WTC11 (cell line): ENCODE results near the gene KIF20B. TPM values are rescaled to one million over a fixed set of nuclear protein-coding genes. Genes with fewer than 3 reads are reported as not detected.

Experiments
- ATAC-seq: fragments of 200-7000 bp; cut with Tn5 transposase; 2 replicates; pipeline ENCODE4 v1.10.0; 2021; ENCODE audit warnings: mild to moderate bottlenecking, moderate library complexity
- CTCF ChIA-PET: fragments of 300-600 bp; sonication (Branson Sonifier 250); formaldehyde crosslinking; loops from one replicate; lab custom pipeline; 2021; ENCODE audit warnings: antibody characterized with exemption; lab: Charles Lee
- POLR2A ChIA-PET: fragments of 350-600 bp; sonication (Branson Sonifier 250); formaldehyde crosslinking; loops from one replicate; lab custom pipeline; 2021; ENCODE audit warnings: antibody characterized with exemption; lab: Charles Lee
- DNase-seq: peaks from one replicate; pipeline ENCODE4 v3.0.0; 2021; ENCODE audit warnings: low spot score
- H3K27ac Mint-ChIP-seq: 2 replicates; pipeline ENCODE4 v1.8.0; 2021; ENCODE audit warnings: mixed read lengths
- H3K27me3 Mint-ChIP-seq: 2 replicates; pipeline ENCODE4 v1.8.0; 2021; ENCODE audit warnings: low read depth, mild to moderate bottlenecking, moderate library complexity, mixed read lengths
- H3K36me3 Mint-ChIP-seq: 2 replicates; pipeline ENCODE4 v1.8.0; 2021; ENCODE audit warnings: mixed read lengths
- H3K4me1 Mint-ChIP-seq: 2 replicates; pipeline ENCODE4 v1.8.0; 2022; ENCODE audit warnings: mixed read lengths
- H3K4me3 Mint-ChIP-seq: 2 replicates; pipeline ENCODE4 v1.8.0; 2021; ENCODE audit warnings: mild to moderate bottlenecking, moderate library complexity, mixed read lengths
- H3K9me3 Mint-ChIP-seq: 2 replicates; pipeline ENCODE4 v1.8.0; 2021; ENCODE audit warnings: mixed read lengths
- CDX4 ChIP-seq: fragments of 250-450 bp; sonication (Bioruptor Pico); IDR thresholded peaks from 2 replicates; pipeline ENCODE4 v1.9.0; 2021; ENCODE audit warnings: moderate library complexity, mild to moderate bottlenecking, inconsistent platforms, borderline replicate concordance
- E2F4 ChIP-seq: sonication (generic); formaldehyde crosslinking; IDR thresholded peaks from 2 replicates; pipeline ENCODE4 v1.8.1; 2022; ENCODE audit warnings: low read depth, mild to moderate bottlenecking, moderate library complexity, missing genetic modification reagents, borderline replicate concordance
- EMX1 ChIP-seq: fragments of 250-450 bp; sonication (Bioruptor Pico); IDR thresholded peaks from 2 replicates; pipeline ENCODE4 v1.8.0; 2021; ENCODE audit warnings: mild to moderate bottlenecking
- JAZF1 ChIP-seq: fragments of 250-450 bp; sonication (Bioruptor Pico); IDR thresholded peaks from 2 replicates; pipeline ENCODE4 v1.9.0; 2021; ENCODE audit warnings: moderate library complexity, mild to moderate bottlenecking, inconsistent platforms
- MAX ChIP-seq: sonication (generic); formaldehyde crosslinking; IDR thresholded peaks from 2 replicates; pipeline ENCODE4 v1.8.0; 2022; ENCODE audit warnings: mild to moderate bottlenecking, missing genetic modification reagents
- NFYB ChIP-seq: sonication (generic); formaldehyde crosslinking; conservative IDR thresholded peaks from 2 replicates; pipeline ENCODE4 v1.8.0; 2022; ENCODE audit warnings: low read depth, missing genetic modification reagents
- PRRX2 ChIP-seq: fragments of 250-450 bp; sonication (Bioruptor Pico); IDR thresholded peaks from 2 replicates; pipeline ENCODE4 v1.8.0; 2021; ENCODE audit warnings: mild to moderate bottlenecking
- SMAD4 ChIP-seq: sonication (generic); formaldehyde crosslinking; IDR thresholded peaks from 2 replicates; pipeline ENCODE4 v1.8.0; 2022; ENCODE audit warnings: mild to moderate bottlenecking, missing genetic modification reagents
- TEAD4 ChIP-seq: sonication (generic); formaldehyde crosslinking; IDR thresholded peaks from 2 replicates; pipeline ENCODE4 v1.8.0; 2022; ENCODE audit warnings: mild to moderate bottlenecking, missing genetic modification reagents
- ZBTB21 ChIP-seq: sonication (generic); formaldehyde crosslinking; IDR thresholded peaks from 2 replicates; pipeline ENCODE4 v1.8.1; 2023; ENCODE audit warnings: mild to moderate bottlenecking, missing genetic modification reagents, borderline replicate concordance
- ZNF263 ChIP-seq: sonication (generic); formaldehyde crosslinking; IDR thresholded peaks from 2 replicates; pipeline ENCODE4 v1.8.1; 2022; ENCODE audit warnings: low read depth, mild to moderate bottlenecking, moderate library complexity, missing genetic modification reagents
- ZNF396 ChIP-seq: fragments of 250-450 bp; sonication (Bioruptor Pico); IDR thresholded peaks from 2 replicates; pipeline ENCODE4 v1.8.0; 2021; ENCODE audit warnings: mild to moderate bottlenecking, moderate library complexity, borderline replicate concordance
- total RNA-seq: library from RNA; stranded (reverse); gene quantifications from 3 replicates; pipeline ENCODE4 v1.2.3, GENCODE V29; 2021
- TF ChIP-seq, protein P1 (sequence below): sonication (generic); formaldehyde crosslinking; IDR thresholded peaks from 2 replicates; pipeline ENCODE4 v1.8.0; 2023; ENCODE audit warnings: missing genetic modification reagents
- TF ChIP-seq, protein P2 (sequence below): fragments of 200-600 bp; IDR thresholded peaks from 2 replicates; pipeline ENCODE4 v1.8.0; 2022; ENCODE audit warnings: antibody characterized with exemption
- TF ChIP-seq, protein P3 (sequence below): sonication (generic); formaldehyde crosslinking; IDR thresholded peaks from 2 replicates; pipeline ENCODE4 v1.8.0; 2022; ENCODE audit warnings: missing genetic modification reagents
- TF ChIP-seq, protein P4 (sequence below): sonication (generic); formaldehyde crosslinking; conservative IDR thresholded peaks from 2 replicates; pipeline ENCODE4 v1.8.1; 2023; ENCODE audit warnings: mild to moderate bottlenecking, low read depth, missing genetic modification reagents, moderate library complexity
- TF ChIP-seq, protein P5 (sequence below): sonication (generic); formaldehyde crosslinking; IDR thresholded peaks from 2 replicates; pipeline ENCODE4 v1.8.0; 2022; ENCODE audit warnings: mild to moderate bottlenecking, missing genetic modification reagents
- TF ChIP-seq, protein P6 (sequence below): fragments of 250-450 bp; sonication (Bioruptor Pico); IDR thresholded peaks from 2 replicates; pipeline ENCODE4 v1.9.0; 2021; ENCODE audit warnings: mild to moderate bottlenecking, borderline replicate concordance

KIF20B gene
- total RNA-seq, 1 experiment from 2014 or later = 70.2 TPM

- peaks cover 27% of the 10 kb centered on the region for H3K9me3 Mint-ChIP-seq
- DNase-seq = no peak
- no peak for ATAC-seq
- POLR2A ChIA-PET = no interaction called here
- no peak overlapping the region for H3K4me3 Mint-ChIP-seq
- CTCF ChIA-PET = no interaction called here
- H3K27ac Mint-ChIP-seq = no peak overlapping the region
- H3K4me1 Mint-ChIP-seq = no peaks in the 10 kb centered on the region
- peaks cover 18% of the 10 kb centered on the region for H3K36me3 Mint-ChIP-seq
- no peaks in the 10 kb centered on the region for H3K27me3 Mint-ChIP-seq
- TF ChIP-seq SMAD4 (CRISPR knock-in tag) = no peak
- TF ChIP-seq MAX (CRISPR knock-in tag) = no peak
- TF ChIP-seq, protein P1, sequence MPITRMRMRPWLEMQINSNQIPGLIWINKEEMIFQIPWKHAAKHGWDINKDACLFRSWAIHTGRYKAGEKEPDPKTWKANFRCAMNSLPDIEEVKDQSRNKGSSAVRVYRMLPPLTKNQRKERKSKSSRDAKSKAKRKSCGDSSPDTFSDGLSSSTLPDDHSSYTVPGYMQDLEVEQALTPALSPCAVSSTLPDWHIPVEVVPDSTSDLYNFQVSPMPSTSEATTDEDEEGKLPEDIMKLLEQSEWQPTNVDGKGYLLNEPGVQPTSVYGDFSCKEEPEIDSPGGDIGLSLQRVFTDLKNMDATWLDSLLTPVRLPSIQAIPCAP = no peak
- TF ChIP-seq JAZF1 (CRISPR knock-in tag) = no peak
- TF ChIP-seq, protein P2, sequence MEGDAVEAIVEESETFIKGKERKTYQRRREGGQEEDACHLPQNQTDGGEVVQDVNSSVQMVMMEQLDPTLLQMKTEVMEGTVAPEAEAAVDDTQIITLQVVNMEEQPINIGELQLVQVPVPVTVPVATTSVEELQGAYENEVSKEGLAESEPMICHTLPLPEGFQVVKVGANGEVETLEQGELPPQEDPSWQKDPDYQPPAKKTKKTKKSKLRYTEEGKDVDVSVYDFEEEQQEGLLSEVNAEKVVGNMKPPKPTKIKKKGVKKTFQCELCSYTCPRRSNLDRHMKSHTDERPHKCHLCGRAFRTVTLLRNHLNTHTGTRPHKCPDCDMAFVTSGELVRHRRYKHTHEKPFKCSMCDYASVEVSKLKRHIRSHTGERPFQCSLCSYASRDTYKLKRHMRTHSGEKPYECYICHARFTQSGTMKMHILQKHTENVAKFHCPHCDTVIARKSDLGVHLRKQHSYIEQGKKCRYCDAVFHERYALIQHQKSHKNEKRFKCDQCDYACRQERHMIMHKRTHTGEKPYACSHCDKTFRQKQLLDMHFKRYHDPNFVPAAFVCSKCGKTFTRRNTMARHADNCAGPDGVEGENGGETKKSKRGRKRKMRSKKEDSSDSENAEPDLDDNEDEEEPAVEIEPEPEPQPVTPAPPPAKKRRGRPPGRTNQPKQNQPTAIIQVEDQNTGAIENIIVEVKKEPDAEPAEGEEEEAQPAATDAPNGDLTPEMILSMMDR = no peak
- no peak for TF ChIP-seq EMX1 (CRISPR knock-in tag)
- TF ChIP-seq, protein P3, sequence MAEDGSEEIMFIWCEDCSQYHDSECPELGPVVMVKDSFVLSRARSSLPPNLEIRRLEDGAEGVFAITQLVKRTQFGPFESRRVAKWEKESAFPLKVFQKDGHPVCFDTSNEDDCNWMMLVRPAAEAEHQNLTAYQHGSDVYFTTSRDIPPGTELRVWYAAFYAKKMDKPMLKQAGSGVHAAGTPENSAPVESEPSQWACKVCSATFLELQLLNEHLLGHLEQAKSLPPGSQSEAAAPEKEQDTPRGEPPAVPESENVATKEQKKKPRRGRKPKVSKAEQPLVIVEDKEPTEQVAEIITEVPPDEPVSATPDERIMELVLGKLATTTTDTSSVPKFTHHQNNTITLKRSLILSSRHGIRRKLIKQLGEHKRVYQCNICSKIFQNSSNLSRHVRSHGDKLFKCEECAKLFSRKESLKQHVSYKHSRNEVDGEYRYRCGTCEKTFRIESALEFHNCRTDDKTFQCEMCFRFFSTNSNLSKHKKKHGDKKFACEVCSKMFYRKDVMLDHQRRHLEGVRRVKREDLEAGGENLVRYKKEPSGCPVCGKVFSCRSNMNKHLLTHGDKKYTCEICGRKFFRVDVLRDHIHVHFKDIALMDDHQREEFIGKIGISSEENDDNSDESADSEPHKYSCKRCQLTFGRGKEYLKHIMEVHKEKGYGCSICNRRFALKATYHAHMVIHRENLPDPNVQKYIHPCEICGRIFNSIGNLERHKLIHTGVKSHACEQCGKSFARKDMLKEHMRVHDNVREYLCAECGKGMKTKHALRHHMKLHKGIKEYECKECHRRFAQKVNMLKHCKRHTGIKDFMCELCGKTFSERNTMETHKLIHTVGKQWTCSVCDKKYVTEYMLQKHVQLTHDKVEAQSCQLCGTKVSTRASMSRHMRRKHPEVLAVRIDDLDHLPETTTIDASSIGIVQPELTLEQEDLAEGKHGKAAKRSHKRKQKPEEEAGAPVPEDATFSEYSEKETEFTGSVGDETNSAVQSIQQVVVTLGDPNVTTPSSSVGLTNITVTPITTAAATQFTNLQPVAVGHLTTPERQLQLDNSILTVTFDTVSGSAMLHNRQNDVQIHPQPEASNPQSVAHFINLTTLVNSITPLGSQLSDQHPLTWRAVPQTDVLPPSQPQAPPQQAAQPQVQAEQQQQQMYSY (CRISPR knock-in tag) = no peak
- TF ChIP-seq NFYB (CRISPR knock-in tag) = no peak
- TF ChIP-seq TEAD4 = no peak
- no peak for TF ChIP-seq ZNF263
- TF ChIP-seq CDX4 (CRISPR knock-in tag) = no peak
- no peak for TF ChIP-seq E2F4 (CRISPR knock-in tag)
- TF ChIP-seq ZNF396 (CRISPR knock-in tag) = no peak
- TF ChIP-seq, protein P4, sequence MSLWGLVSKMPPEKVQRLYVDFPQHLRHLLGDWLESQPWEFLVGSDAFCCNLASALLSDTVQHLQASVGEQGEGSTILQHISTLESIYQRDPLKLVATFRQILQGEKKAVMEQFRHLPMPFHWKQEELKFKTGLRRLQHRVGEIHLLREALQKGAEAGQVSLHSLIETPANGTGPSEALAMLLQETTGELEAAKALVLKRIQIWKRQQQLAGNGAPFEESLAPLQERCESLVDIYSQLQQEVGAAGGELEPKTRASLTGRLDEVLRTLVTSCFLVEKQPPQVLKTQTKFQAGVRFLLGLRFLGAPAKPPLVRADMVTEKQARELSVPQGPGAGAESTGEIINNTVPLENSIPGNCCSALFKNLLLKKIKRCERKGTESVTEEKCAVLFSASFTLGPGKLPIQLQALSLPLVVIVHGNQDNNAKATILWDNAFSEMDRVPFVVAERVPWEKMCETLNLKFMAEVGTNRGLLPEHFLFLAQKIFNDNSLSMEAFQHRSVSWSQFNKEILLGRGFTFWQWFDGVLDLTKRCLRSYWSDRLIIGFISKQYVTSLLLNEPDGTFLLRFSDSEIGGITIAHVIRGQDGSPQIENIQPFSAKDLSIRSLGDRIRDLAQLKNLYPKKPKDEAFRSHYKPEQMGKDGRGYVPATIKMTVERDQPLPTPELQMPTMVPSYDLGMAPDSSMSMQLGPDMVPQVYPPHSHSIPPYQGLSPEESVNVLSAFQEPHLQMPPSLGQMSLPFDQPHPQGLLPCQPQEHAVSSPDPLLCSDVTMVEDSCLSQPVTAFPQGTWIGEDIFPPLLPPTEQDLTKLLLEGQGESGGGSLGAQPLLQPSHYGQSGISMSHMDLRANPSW (CRISPR knock-in tag) = no peak
- TF ChIP-seq ZBTB21 = no peak
- TF ChIP-seq, protein P5, sequence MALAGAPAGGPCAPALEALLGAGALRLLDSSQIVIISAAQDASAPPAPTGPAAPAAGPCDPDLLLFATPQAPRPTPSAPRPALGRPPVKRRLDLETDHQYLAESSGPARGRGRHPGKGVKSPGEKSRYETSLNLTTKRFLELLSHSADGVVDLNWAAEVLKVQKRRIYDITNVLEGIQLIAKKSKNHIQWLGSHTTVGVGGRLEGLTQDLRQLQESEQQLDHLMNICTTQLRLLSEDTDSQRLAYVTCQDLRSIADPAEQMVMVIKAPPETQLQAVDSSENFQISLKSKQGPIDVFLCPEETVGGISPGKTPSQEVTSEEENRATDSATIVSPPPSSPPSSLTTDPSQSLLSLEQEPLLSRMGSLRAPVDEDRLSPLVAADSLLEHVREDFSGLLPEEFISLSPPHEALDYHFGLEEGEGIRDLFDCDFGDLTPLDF (CRISPR knock-in tag) = no peak
- no peak for TF ChIP-seq PRRX2 (CRISPR knock-in tag)
- TF ChIP-seq, protein P6, sequence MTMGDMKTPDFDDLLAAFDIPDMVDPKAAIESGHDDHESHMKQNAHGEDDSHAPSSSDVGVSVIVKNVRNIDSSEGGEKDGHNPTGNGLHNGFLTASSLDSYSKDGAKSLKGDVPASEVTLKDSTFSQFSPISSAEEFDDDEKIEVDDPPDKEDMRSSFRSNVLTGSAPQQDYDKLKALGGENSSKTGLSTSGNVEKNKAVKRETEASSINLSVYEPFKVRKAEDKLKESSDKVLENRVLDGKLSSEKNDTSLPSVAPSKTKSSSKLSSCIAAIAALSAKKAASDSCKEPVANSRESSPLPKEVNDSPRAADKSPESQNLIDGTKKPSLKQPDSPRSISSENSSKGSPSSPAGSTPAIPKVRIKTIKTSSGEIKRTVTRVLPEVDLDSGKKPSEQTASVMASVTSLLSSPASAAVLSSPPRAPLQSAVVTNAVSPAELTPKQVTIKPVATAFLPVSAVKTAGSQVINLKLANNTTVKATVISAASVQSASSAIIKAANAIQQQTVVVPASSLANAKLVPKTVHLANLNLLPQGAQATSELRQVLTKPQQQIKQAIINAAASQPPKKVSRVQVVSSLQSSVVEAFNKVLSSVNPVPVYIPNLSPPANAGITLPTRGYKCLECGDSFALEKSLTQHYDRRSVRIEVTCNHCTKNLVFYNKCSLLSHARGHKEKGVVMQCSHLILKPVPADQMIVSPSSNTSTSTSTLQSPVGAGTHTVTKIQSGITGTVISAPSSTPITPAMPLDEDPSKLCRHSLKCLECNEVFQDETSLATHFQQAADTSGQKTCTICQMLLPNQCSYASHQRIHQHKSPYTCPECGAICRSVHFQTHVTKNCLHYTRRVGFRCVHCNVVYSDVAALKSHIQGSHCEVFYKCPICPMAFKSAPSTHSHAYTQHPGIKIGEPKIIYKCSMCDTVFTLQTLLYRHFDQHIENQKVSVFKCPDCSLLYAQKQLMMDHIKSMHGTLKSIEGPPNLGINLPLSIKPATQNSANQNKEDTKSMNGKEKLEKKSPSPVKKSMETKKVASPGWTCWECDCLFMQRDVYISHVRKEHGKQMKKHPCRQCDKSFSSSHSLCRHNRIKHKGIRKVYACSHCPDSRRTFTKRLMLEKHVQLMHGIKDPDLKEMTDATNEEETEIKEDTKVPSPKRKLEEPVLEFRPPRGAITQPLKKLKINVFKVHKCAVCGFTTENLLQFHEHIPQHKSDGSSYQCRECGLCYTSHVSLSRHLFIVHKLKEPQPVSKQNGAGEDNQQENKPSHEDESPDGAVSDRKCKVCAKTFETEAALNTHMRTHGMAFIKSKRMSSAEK (CRISPR knock-in tag) = no peak
These were observed 112.9 kb downstream of the KIF20B start for GRCh38 chr10:89814278-89814677.
